Esophagus squamous epithelium (tissue), 4 donors: ENCODE data around the gene PFKP.
"Not testable (repeated sequence)": the region's sequence is repeated elsewhere in the genome, so short reads cannot be mapped to it uniquely, and the experiment has no call there.

Experiments
- POLR2A ChIP-seq, 4 donors: fragments of 450-650 bp; IDR thresholded peaks; one replicate each; pipeline ENCODE4 v1.6.1; 2017; ENCODE audit warnings: antibody characterized with exemption in 4 of 4, mild to moderate bottlenecking in 4 of 4, moderate library complexity in 3 of 4
- TF ChIP-seq, protein P1 (sequence below), 6 experiments: fragments of 450-650 bp in 4 of 6; fragments of 200-600 bp in 2 of 6; sonication (generic) in 2 of 6; IDR thresholded peaks; one replicate each; pipeline ENCODE4 v1.5.1; 2016 to 2019; ENCODE audit warnings: antibody characterized with exemption in 6 of 6, mild to moderate bottlenecking in 4 of 6, moderate library complexity in 4 of 6

DNA sequence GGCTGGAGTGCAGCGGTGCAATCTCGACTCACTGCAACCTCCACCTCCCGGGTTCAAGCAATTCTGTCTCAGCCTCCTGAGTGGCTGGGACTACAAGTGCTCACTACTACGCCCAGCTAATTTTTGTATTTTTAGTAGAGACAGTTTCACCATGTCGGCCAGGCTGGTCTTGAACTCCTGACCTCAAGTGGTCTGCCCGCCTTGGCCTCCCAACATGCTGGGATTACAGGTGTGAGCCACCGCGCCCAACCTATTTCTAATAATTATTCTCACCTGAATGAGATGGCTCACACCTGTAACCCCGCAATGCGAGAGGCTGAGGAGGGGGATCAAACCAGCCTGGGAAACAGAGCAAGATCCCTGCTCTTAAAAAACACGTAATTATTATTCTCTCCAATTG is 104.1 kb downstream of the PFKP start:
- not testable (repeated sequence) for TF ChIP-seq POLR2A (IDR thresholded peaks at IDR 0.05)
- TF ChIP-seq, protein P1, sequence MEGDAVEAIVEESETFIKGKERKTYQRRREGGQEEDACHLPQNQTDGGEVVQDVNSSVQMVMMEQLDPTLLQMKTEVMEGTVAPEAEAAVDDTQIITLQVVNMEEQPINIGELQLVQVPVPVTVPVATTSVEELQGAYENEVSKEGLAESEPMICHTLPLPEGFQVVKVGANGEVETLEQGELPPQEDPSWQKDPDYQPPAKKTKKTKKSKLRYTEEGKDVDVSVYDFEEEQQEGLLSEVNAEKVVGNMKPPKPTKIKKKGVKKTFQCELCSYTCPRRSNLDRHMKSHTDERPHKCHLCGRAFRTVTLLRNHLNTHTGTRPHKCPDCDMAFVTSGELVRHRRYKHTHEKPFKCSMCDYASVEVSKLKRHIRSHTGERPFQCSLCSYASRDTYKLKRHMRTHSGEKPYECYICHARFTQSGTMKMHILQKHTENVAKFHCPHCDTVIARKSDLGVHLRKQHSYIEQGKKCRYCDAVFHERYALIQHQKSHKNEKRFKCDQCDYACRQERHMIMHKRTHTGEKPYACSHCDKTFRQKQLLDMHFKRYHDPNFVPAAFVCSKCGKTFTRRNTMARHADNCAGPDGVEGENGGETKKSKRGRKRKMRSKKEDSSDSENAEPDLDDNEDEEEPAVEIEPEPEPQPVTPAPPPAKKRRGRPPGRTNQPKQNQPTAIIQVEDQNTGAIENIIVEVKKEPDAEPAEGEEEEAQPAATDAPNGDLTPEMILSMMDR (IDR thresholded peaks at IDR 0.05) = not testable (repeated sequence)
